Measurements from ENCODE around the gene PCSK2. TPM values are rescaled to one million over a fixed set of nuclear protein-coding genes. Genes with fewer than 3 reads are reported as not detected.

The PCSK2 gene
- total RNA-seq, 1 experiment from 2014 or later = not detected

DNA sequence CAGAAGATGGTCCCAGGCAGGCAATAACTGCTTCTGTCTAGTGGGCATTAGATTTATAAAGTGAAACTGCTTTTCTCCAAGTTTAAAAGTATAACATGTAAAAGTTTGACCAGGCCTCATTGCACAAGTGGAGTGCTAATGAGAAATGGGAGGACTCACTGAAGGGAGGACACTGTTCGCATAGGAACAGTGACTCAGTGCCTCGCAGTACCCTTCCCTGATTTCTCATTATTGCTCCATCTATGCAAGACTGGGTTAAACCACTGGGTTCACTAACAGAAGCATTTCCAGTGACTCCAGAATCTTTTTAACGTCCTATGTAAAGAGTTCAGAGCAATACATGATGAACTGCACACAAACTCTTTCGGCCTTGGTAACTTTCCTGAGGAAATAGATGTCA, 79.6 kb downstream of the PCSK2 start:
- no peaks in the 10 kb centered on the region for H3K79me2 ChIP-seq (ENCODE audit: low read length)
- no peak overlapping the region for H3K4me3 ChIP-seq (ENCODE audit: low read length)
- no peak overlapping the region for H3K27ac ChIP-seq (ENCODE audit: low read length)
- no peaks in the 10 kb centered on the region for H3K9me2 ChIP-seq (replicated peaks; ENCODE audit: insufficient read depth, low read length)
- no peaks in the 10 kb centered on the region for H3K36me3 ChIP-seq (ENCODE audit: insufficient read depth, low read length)
- no peaks in the 10 kb centered on the region for H3K4me1 ChIP-seq (ENCODE audit: low read length)
- no peaks in the 10 kb centered on the region for H4K20me1 ChIP-seq (ENCODE audit: insufficient read depth, low read depth, low read length)
- no peaks in the 10 kb centered on the region for H3K27me3 ChIP-seq (ENCODE audit: low read length)
- no peak overlapping the region for H3K9ac ChIP-seq (ENCODE audit: low read length)
- no peak overlapping the region for H3K4me2 ChIP-seq (ENCODE audit: low read depth, low read length, poor library complexity, severe bottlenecking)
- no peaks in the 10 kb centered on the region for H3K9me3 ChIP-seq (ENCODE audit: low read length)
- no peak overlapping the region for H2AFZ ChIP-seq (ENCODE audit: low read length)
- no peak for DNase-seq

DNA sequence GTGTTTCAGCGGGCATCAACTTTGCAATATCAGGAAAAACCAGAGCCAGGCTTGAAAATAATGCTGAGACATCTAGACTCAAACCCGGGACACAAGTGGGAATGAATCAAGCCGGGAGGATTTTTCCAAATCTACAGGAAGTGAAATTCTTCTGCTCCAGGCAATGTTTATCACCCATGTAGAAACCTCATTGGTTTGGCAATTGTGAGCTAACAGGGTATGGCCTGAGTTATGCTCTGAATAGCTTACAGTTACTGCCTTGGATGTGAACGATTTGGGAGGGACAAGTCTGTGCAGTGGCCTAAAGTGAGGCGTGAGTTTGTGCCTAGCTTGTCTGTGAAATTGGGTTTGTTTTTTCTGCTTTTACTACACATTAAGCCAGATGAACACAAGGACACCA, 87.4 kb downstream of the PCSK2 start:
- H3K27ac ChIP-seq (ENCODE audit: low read length) = no peak overlapping the region
- H3K9ac ChIP-seq (ENCODE audit: low read length) = no peak overlapping the region
- H3K36me3 ChIP-seq (ENCODE audit: insufficient read depth, low read length) = no peaks in the 10 kb centered on the region
- no peaks in the 10 kb centered on the region for H3K79me2 ChIP-seq (ENCODE audit: low read length)
- H3K4me3 ChIP-seq (ENCODE audit: low read length) = no peak overlapping the region
- H3K4me1 ChIP-seq (ENCODE audit: low read length) = no peaks in the 10 kb centered on the region
- no peak overlapping the region for H3K4me2 ChIP-seq (ENCODE audit: low read depth, low read length, poor library complexity, severe bottlenecking)
- no peak overlapping the region for H2AFZ ChIP-seq (ENCODE audit: low read length)
- no peaks in the 10 kb centered on the region for H3K9me3 ChIP-seq (ENCODE audit: low read length)
- no peak for DNase-seq
- H3K9me2 ChIP-seq (replicated peaks; ENCODE audit: insufficient read depth, low read length) = no peaks in the 10 kb centered on the region
- no peaks in the 10 kb centered on the region for H3K27me3 ChIP-seq (ENCODE audit: low read length)
- no peaks in the 10 kb centered on the region for H4K20me1 ChIP-seq (ENCODE audit: insufficient read depth, low read depth, low read length)

- Histone ChIP-seq H3K4me3 (ENCODE audit: low read length) (no peak overlapping the region), H3K4me1 (ENCODE audit: low read length) (no peaks in the 10 kb centered on the region), H3K27ac (ENCODE audit: low read length) (no peak overlapping the region), H2AFZ (ENCODE audit: low read length) (no peak overlapping the region), H3K4me2 (ENCODE audit: low read depth, low read length, poor library complexity, severe bottlenecking) (no peak overlapping the region), H4K20me1 (ENCODE audit: insufficient read depth, low read depth, low read length) (no peaks in the 10 kb centered on the region), H3K9me3 (ENCODE audit: low read length) (no peaks in the 10 kb centered on the region), H3K9me2 (replicated peaks; ENCODE audit: insufficient read depth, low read length) (no peaks in the 10 kb centered on the region), H3K9ac (ENCODE audit: low read length) (no peak overlapping the region), H3K36me3 (ENCODE audit: insufficient read depth, low read length) (no peaks in the 10 kb centered on the region), H3K79me2 (ENCODE audit: low read length) (no peaks in the 10 kb centered on the region), H3K27me3 (ENCODE audit: low read length) (no peaks in the 10 kb centered on the region)
- DNase-seq = no peak
Measured at GRCh38 chr20:17315407-17316231, 88.8 kb downstream of the PCSK2 start.

GRCh38 chr20:17316316-17317038, 89.6 kb downstream of the PCSK2 start:
- no peak overlapping the region for H3K9ac ChIP-seq (ENCODE audit: low read length)
- H3K27ac ChIP-seq (ENCODE audit: low read length) = no peak overlapping the region
- H3K9me2 ChIP-seq (replicated peaks; ENCODE audit: insufficient read depth, low read length) = no peaks in the 10 kb centered on the region
- H3K36me3 ChIP-seq (ENCODE audit: insufficient read depth, low read length) = no peaks in the 10 kb centered on the region
- no peaks in the 10 kb centered on the region for H3K79me2 ChIP-seq (ENCODE audit: low read length)
- H3K27me3 ChIP-seq (ENCODE audit: low read length) = no peaks in the 10 kb centered on the region
- no peak overlapping the region for H3K4me3 ChIP-seq (ENCODE audit: low read length)
- no peaks in the 10 kb centered on the region for H4K20me1 ChIP-seq (ENCODE audit: insufficient read depth, low read depth, low read length)
- no peak overlapping the region for H3K4me2 ChIP-seq (ENCODE audit: low read depth, low read length, poor library complexity, severe bottlenecking)
- no peak for DNase-seq
- H2AFZ ChIP-seq (ENCODE audit: low read length) = no peak overlapping the region
- no peaks in the 10 kb centered on the region for H3K4me1 ChIP-seq (ENCODE audit: low read length)
- no peaks in the 10 kb centered on the region for H3K9me3 ChIP-seq (ENCODE audit: low read length)

DNA sequence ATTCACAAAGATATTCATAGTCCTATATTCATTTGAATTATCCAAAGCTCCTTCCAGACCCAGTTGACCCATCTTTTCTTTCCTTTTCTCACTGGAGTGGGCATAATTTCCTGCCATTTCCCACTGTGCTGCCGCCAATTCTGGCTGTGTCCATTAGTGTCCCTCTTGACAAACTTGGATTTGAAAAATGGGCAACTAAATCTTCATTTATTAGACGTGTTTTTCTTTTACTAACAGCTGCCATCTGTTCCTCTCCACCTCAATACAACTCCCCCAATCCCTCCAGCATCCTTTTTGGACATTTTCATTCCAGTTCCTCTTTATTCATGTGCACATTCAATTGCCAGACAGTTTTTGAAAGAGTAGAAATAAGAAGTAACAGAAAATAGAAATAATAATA, 90.5 kb downstream of the PCSK2 start:
- Histone ChIP-seq H3K27ac (ENCODE audit: low read length) (no peak overlapping the region), H3K9me2 (replicated peaks; ENCODE audit: insufficient read depth, low read length) (no peaks in the 10 kb centered on the region), H3K4me1 (ENCODE audit: low read length) (no peaks in the 10 kb centered on the region), H3K9ac (ENCODE audit: low read length) (no peak overlapping the region), H3K79me2 (ENCODE audit: low read length) (no peaks in the 10 kb centered on the region), H2AFZ (ENCODE audit: low read length) (no peak overlapping the region), H3K9me3 (ENCODE audit: low read length) (no peaks in the 10 kb centered on the region), H3K4me3 (ENCODE audit: low read length) (no peak overlapping the region), H4K20me1 (ENCODE audit: insufficient read depth, low read depth, low read length) (no peaks in the 10 kb centered on the region), H3K27me3 (ENCODE audit: low read length) (no peaks in the 10 kb centered on the region), H3K36me3 (ENCODE audit: insufficient read depth, low read length) (no peaks in the 10 kb centered on the region), H3K4me2 (ENCODE audit: low read depth, low read length, poor library complexity, severe bottlenecking) (no peak overlapping the region)
- no peak for DNase-seq

DNA sequence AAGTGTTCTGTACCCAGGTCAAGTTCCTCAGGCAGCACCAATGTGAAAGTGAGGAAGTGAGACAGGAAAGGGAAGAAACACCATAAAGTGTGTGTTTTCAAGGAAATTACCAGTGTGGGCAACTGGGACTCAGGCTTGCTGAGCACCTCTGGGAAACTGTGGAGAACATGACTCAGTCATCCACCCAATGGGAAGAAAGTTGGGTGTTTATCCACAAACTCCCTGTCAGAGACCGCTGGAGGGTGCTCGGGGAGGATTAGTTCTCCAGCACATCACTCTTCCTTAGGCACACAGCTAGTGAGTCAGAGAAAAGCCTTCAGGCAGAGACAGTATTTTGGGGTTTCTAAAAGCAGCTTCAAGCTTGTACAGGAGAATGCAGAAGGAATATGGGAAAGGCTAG, 93.6 kb downstream of the PCSK2 start:
- DNase-seq = no peak
- Histone ChIP-seq H3K36me3 (ENCODE audit: insufficient read depth, low read length) (no peaks in the 10 kb centered on the region), H2AFZ (ENCODE audit: low read length) (no peak overlapping the region), H3K4me3 (ENCODE audit: low read length) (no peak overlapping the region), H3K9ac (ENCODE audit: low read length) (no peak overlapping the region), H4K20me1 (ENCODE audit: insufficient read depth, low read depth, low read length) (no peaks in the 10 kb centered on the region), H3K27ac (ENCODE audit: low read length) (no peak overlapping the region), H3K27me3 (ENCODE audit: low read length) (no peaks in the 10 kb centered on the region), H3K4me2 (ENCODE audit: low read depth, low read length, poor library complexity, severe bottlenecking) (no peak overlapping the region), H3K9me2 (replicated peaks; ENCODE audit: insufficient read depth, low read length) (no peaks in the 10 kb centered on the region), H3K9me3 (ENCODE audit: low read length) (no peaks in the 10 kb centered on the region), H3K4me1 (ENCODE audit: low read length) (no peaks in the 10 kb centered on the region), H3K79me2 (ENCODE audit: low read length) (no peaks in the 10 kb centered on the region)

DNA sequence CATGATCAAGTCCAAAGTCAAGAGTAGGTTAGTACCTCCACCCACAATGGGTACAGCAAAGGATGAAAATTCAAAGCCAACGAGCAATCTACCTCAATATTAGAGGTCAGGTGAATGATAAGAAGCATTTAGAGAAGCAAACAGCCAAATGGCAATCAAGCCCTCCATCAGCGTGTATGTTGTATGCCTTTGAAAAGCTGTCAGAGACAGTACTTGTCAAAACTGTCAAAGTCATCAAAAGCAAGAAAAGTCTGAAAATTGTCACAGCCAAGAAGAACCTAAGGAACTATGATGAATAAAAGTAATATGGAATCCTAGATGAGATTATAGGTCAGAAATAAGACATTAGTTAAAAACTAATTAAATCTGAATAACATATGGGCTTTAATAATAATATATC, 99.3 kb downstream of the PCSK2 start:
- H3K4me3 ChIP-seq (ENCODE audit: low read length) = no peak overlapping the region
- no peaks in the 10 kb centered on the region for H3K36me3 ChIP-seq (ENCODE audit: insufficient read depth, low read length)
- no peaks in the 10 kb centered on the region for H3K79me2 ChIP-seq (ENCODE audit: low read length)
- H3K9me2 ChIP-seq (replicated peaks; ENCODE audit: insufficient read depth, low read length) = no peaks in the 10 kb centered on the region
- H3K27ac ChIP-seq (ENCODE audit: low read length) = no peak overlapping the region
- no peak for DNase-seq
- H2AFZ ChIP-seq (ENCODE audit: low read length) = no peak overlapping the region
- H4K20me1 ChIP-seq (ENCODE audit: insufficient read depth, low read depth, low read length) = no peaks in the 10 kb centered on the region
- H3K9me3 ChIP-seq (ENCODE audit: low read length) = no peaks in the 10 kb centered on the region
- no peak overlapping the region for H3K9ac ChIP-seq (ENCODE audit: low read length)
- H3K4me1 ChIP-seq (ENCODE audit: low read length) = no peaks in the 10 kb centered on the region
- H3K4me2 ChIP-seq (ENCODE audit: low read depth, low read length, poor library complexity, severe bottlenecking) = no peak overlapping the region
- no peaks in the 10 kb centered on the region for H3K27me3 ChIP-seq (ENCODE audit: low read length)

- H3K9ac ChIP-seq (ENCODE audit: low read length) = no peak overlapping the region
- no peak for DNase-seq
Measured at GRCh38 chr20:17327185-17328148, 100.6 kb downstream of the PCSK2 start.

More at GRCh38 chr20:17327185-17328148, 100.6 kb downstream of the PCSK2 start:
- Histone ChIP-seq H3K9me3 (ENCODE audit: low read length) (no peaks in the 10 kb centered on the region), H3K79me2 (ENCODE audit: low read length) (no peaks in the 10 kb centered on the region), H4K20me1 (ENCODE audit: insufficient read depth, low read depth, low read length) (no peaks in the 10 kb centered on the region), H3K4me3 (ENCODE audit: low read length) (no peak overlapping the region), H3K27ac (ENCODE audit: low read length) (no peak overlapping the region), H3K27me3 (ENCODE audit: low read length) (no peaks in the 10 kb centered on the region), H3K36me3 (ENCODE audit: insufficient read depth, low read length) (no peaks in the 10 kb centered on the region), H3K4me1 (ENCODE audit: low read length) (no peaks in the 10 kb centered on the region), H2AFZ (ENCODE audit: low read length) (no peak overlapping the region), H3K9me2 (replicated peaks; ENCODE audit: insufficient read depth, low read length) (no peaks in the 10 kb centered on the region), H3K4me2 (ENCODE audit: low read depth, low read length, poor library complexity, severe bottlenecking) (no peak overlapping the region)

Data from Karpas-422 (cell line).